UCSD-AML1 (cell line): ENCODE results near the gene GLIPR2.
"Not testable (repeated sequence)": the region's sequence is repeated elsewhere in the genome, so short reads cannot be mapped to it uniquely, and the experiment has no call there.

Source experiments
- DNase-seq: peaks from one replicate; lab custom pipeline; 2025; ENCODE audit not compliant: unreplicated experiment; lab: John Stamatoyannopoulos, UW

GLIPR2 gene

DNA sequence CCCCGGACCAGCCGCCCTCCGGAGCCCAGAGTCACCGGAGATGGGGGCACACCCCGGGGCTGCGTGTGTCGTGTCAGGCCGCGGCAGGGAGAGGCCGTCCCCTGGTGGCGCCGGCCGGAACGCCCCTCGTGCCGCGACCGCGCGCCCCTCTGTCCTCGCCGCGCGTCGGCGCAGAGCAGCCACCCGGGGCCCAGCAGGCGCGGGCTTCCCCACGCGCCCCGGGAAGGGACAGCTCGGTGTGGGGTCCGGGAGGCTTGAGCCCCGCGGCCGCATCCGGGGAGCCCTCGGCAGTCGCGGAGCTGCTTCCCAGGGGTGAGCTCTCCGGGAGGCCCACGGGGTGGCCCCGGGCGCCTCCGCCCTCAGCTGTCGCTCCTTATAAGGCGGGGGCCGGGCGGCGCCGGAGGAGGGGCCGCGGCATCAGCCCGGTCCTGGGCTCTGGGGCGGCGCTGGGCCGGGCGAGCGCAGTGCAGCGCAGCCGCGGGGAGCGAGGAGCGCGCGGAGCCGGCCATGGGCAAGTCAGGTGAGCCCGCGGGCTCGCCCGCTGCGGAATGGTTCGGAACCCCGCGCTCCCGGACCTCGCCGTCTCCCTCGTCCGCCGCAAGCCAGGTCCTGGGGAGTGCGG lies at the start of gene GLIPR2:
Gene GLIPR2, plus strand, starts transcription at position 462 of the 622 bp plus-strand sequence. Its CDS starts 46 bp downstream, at position 508.
- DNase-seq = peak; percentile 78

GRCh38 chr9:36087054-36087453 lies 49.5 kb upstream of the GLIPR2 start:
- DNase-seq = not testable (repeated sequence)

DNA sequence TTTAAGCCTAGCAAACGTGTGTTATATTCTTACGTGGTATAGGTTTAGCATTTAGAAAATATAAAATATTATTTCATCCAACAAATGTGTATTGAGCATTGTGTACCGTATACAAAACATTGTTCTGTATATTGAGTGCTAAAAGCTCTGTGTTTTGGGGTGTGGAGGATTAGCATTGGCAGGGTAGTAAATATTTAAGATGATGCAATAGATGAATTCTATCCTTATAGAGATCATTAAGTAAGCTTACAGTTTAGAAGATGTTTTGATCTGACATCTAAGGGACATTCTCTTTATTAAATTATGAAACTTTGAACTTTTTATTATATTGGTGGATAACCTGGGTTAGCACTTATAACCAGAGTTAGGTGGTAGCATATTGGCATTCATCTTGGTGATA lies 48.5 kb upstream of the GLIPR2 start:
- DNase-seq = no peak

DNA sequence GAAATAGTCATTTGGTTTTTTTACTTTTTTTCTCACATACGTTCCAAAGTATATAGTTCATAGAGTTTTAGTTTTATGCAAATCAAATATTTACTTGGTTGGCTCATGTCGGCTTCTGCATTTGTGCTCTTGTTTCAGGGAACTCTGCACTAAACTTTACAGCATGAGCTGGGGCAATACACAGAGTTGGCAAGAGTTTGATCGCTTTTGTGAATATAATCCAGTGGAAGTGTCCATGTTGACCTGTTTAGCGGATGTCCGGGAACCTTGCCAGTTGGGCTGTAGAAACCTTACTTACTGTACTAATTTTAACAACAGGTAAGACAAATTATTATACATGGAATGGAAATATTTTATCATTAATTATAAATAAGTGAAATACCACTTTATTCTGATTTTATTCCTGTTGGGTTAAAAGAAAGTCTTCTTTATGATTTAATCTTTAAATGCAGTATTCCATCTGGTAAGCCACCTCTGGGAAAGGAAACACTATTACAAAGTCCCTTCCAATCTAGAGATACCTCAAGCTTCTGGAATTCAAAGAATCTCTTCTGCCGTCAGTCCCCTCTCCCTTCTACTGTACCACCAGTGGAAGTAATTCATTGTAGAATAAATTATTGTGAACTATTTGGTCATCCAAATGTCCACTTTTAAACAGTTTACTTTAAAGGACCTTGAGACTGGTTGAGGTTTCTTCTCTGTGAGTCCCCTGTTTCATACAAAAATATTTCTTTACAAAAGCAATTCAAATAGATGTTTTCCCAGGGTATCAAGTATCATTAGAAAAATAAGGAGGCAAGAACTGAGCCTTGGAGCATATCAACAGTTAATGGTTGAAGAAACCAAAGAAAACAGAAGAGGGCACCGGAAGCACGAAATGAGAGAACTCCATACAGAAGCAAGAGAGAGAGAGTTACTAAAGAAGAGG lies 45.2 kb upstream of the GLIPR2 start:
- DNase-seq = no peak

DNA sequence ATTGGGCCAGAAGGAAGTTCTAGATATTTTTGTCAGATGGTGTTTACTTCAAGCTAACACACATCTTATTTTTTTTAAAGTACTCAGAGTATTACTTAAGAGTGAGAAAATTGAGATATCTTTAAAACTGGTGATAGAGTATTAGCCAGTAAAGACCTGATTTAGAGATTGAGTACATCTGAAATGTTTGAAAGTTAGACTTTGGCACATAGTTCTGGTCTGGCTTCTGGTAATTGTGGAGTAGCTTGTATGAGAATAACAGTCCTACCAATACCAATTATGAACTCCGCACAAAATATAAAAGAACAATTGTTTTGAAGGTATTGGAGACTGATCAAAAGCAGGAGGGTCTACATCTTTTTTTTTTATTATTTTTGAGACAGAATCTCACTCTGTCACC lies 44.5 kb upstream of the GLIPR2 start:
- DNase-seq = no peak

GRCh38 chr9:36092509-36093215 lies 43.9 kb upstream of the GLIPR2 start:
- DNase-seq = no peak

DNA sequence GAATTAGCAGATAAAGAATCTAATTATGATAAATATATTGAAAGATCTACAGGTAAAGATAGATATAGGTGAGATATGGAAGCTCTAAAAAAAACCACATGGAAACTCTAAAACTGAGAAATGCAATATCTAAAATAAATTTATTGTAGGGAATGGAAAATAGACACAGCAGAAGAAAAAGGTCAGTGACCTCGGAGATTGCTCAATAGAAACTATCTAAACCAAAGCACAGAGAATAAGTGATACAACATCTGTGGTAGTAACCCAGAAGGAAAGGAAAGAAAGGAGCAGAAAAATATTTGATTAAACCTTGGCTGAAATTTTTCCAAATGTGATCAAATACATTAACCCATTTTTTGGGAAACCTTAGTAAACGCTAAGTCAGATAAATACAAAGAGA lies 43.1 kb upstream of the GLIPR2 start:
- DNase-seq = no peak

- no peak for DNase-seq
Measured at GRCh38 chr9:36099718-36100117, 36.8 kb upstream of the GLIPR2 start.

DNA sequence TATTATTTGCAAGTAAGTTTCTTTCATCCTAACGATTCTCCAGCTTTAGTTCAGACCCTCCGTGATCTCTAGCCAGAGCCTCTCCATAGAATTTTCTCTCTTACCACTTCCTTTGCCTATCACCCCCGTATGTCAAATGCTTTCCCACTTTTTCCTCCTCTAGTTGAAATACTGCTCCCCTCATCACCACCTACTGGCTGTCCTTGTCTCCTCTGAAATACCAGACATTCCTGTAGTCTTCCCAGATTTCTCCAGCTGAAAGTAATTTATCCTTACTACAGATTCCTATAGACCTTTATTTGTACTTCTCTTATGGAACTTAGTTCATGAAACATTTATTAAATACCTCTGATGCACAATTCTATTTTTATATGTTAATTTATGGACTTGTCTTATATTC lies 36.0 kb upstream of the GLIPR2 start:
- DNase-seq = no peak

- DNase-seq = no peak
Measured at GRCh38 chr9:36101916-36102741, 34.4 kb upstream of the GLIPR2 start.

- DNase-seq = peak; percentile 73
Measured at GRCh38 chr9:36102742-36103495, 33.6 kb upstream of the GLIPR2 start.

GRCh38 chr9:36109071-36109470 lies 27.5 kb upstream of the GLIPR2 start:
- no peak for DNase-seq

DNA sequence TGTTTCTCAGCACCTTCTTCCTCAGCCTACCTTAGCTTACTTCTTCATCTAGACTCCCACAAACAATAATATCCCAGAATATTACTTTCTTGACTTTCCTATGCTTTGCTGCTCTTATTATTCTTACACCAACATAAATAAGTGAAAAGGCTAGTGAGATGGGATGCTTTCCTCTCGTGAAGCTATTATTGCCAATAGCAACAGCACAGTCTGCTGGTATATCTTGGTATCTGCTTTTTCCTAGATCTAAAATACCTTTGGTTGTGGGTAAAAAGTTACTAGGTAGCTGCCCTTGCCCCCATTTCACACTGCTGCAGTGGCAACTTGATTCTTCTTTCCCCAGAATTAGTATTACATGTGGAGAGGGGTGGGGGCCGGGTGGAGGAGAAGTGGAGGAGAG lies 26.1 kb upstream of the GLIPR2 start:
- no peak for DNase-seq

- no peak for DNase-seq
Measured at GRCh38 chr9:36112516-36112915, 24.0 kb upstream of the GLIPR2 start.

DNA sequence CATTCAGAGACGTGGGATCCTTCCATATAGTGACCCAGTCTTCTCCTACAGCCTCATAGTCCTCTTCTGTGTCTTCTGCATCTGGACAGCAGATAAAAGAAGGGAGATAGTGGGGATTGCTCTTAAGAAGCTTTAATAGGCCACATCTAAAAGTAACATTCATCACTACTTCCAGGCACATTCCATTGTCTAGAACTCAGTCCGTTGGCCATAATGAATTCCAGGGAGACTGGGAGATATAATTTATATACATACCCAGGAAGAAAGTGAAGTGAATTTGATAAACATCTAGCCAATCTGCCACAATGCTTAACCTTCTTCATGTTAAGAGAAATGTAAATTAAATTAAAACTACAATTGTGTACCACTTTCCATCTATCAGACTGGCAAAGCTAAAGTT lies 22.5 kb upstream of the GLIPR2 start:
- DNase-seq = no peak

- DNase-seq = no peak
Measured at GRCh38 chr9:36116593-36116992, 19.9 kb upstream of the GLIPR2 start.

GRCh38 chr9:36118201-36118600 lies 18.3 kb upstream of the GLIPR2 start:
- DNase-seq = no peak

GRCh38 chr9:36118706-36119105 lies 17.8 kb upstream of the GLIPR2 start:
- DNase-seq = no peak

DNA sequence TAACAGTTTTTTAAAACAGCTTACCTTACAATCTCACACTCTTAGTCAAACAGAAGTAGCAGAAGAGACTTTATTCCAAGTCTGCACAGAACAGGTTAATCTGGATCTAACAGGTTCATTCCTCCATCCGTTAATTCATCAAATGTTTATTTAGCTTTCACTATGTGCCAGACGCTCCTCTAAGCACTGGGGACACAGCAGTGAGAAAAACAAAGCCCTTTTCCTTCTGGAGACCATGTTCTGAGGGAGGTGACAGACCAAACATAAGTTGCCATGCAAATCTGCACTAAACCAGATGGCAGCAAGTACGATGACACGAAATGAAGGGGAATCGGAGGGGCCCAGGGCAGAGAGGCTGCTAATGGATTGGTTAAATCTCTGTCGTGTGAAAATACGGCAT lies 17.1 kb upstream of the GLIPR2 start:
- no peak for DNase-seq

DNA sequence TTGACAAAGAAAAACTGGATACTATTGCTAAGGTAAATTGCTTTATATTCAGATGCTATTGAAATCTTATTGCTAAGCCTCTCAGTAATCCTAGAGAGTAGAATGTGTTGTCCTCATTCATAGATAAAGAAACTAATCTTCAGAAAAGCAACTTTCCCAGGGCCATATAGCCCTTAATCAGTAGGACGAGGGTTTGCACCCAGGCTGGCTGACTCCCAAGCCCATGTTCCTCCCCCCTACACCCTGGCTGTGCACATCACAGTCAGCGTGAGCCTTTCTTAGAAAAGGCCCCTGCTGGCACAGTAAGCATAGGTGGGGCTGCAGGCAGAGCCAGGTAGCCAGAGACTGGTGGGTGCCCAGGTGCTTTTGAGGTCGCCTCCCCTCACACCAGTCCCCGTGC lies 15.8 kb upstream of the GLIPR2 start:
- DNase-seq = no peak
